ENCODE data around the gene MAPK11.
A peak's percentile ranks its signal among the peaks of the same experiment; 100 is the strongest.

The MAPK11 gene

GRCh38 chr22:50260434-50260800 is 9.8 kb downstream of the MAPK11 start:
- no peak for DNase-seq

GRCh38 chr22:50259302-50259701 is 10.9 kb downstream of the MAPK11 start:
- no peak for DNase-seq

GRCh38 chr22:50258361-50259292 is 11.6 kb downstream of the MAPK11 start:
- DNase-seq: no peak

GRCh38 chr22:50257451-50258360 is 12.5 kb downstream of the MAPK11 start:
- no peak for DNase-seq

GRCh38 chr22:50257041-50257440 is 13.1 kb downstream of the MAPK11 start:
- no peak for DNase-seq

- DNase-seq: no peak
These were observed 13.8 kb downstream of the MAPK11 start for GRCh38 chr22:50256258-50256862.

GRCh38 chr22:50255607-50256006 is 14.6 kb downstream of the MAPK11 start:
- DNase-seq: no peak

GRCh38 chr22:50255099-50255498 is 15.1 kb downstream of the MAPK11 start:
- DNase-seq: no peak

GRCh38 chr22:50253941-50254340 is 16.2 kb downstream of the MAPK11 start:
- no peak for DNase-seq

- DNase-seq: no peak
These were observed 16.9 kb downstream of the MAPK11 start for GRCh38 chr22:50253046-50253915.

GRCh38 chr22:50252082-50253045 is 17.8 kb downstream of the MAPK11 start:
- DNase-seq: peak; percentile 79 to 83

- no peak for DNase-seq
These were observed 18.6 kb downstream of the MAPK11 start for GRCh38 chr22:50251477-50252081.

- peak; percentile 85 to 93 for DNase-seq
These were observed 19.4 kb downstream of the MAPK11 start, which contains the start of gene HDAC10 for GRCh38 chr22:50250555-50251476. HDAC10 (minus strand) TSS chr22:50251265; CDS start chr22:50251032, 233 bp downstream.

- no peak for DNase-seq
These were observed 20.0 kb downstream of the MAPK11 start for GRCh38 chr22:50250249-50250554.

GRCh38 chr22:50249341-50250248 is 20.6 kb downstream of the MAPK11 start:
- DNase-seq: no peak

- DNase-seq: peak; percentile 45 to 58
These were observed 21.7 kb downstream of the MAPK11 start for GRCh38 chr22:50248196-50249081.

GRCh38 chr22:50247748-50248147 is 22.4 kb downstream of the MAPK11 start:
- peak; percentile 93 to 97 for DNase-seq
